ENCODE measurements around the gene FBXL17.
A peak's percentile ranks its signal among the peaks of the same experiment; 100 is the strongest.

The FBXL17 gene

GRCh38 chr5:107835096-107835495, 546.8 kb downstream of the FBXL17 start:
- H3K9me3 ChIP-seq (ENCODE audit: control insufficient read depth, low read depth, low read length) = no peaks in the 10 kb centered on the region
- no peak overlapping the region for H3K9ac ChIP-seq (ENCODE audit: low read length)
- no peak overlapping the region for H3K4me3 ChIP-seq (ENCODE audit: low read length)
- H3K27ac ChIP-seq (ENCODE audit: low read length) = no peak overlapping the region
- H3K36me3 ChIP-seq (ENCODE audit: control insufficient read depth, low read depth, low read length) = no peaks in the 10 kb centered on the region
- H3K27me3 ChIP-seq (ENCODE audit: control insufficient read depth, insufficient read depth, low read length) = no peaks in the 10 kb centered on the region
- H3K4me1 ChIP-seq (ENCODE audit: control insufficient read depth, low read depth, low read length) = no peaks in the 10 kb centered on the region

GRCh38 chr5:107832746-107833145, 549.2 kb downstream of the FBXL17 start:
- no peaks in the 10 kb centered on the region for H3K27me3 ChIP-seq (ENCODE audit: control insufficient read depth, insufficient read depth, low read length)
- no peaks in the 10 kb centered on the region for H3K36me3 ChIP-seq (ENCODE audit: control insufficient read depth, low read depth, low read length)
- no peak overlapping the region for H3K4me3 ChIP-seq (ENCODE audit: low read length)
- H3K27ac ChIP-seq (ENCODE audit: low read length) = no peak overlapping the region
- no peak overlapping the region for H3K9ac ChIP-seq (ENCODE audit: low read length)
- H3K9me3 ChIP-seq (ENCODE audit: control insufficient read depth, low read depth, low read length) = no peaks in the 10 kb centered on the region
- no peaks in the 10 kb centered on the region for H3K4me1 ChIP-seq (ENCODE audit: control insufficient read depth, low read depth, low read length)

GRCh38 chr5:107831612-107832395, 550.1 kb downstream of the FBXL17 start:
- Histone ChIP-seq H3K4me3 (ENCODE audit: low read length) (no peak overlapping the region), H3K36me3 (ENCODE audit: control insufficient read depth, low read depth, low read length) (no peaks in the 10 kb centered on the region), H3K4me1 (ENCODE audit: control insufficient read depth, low read depth, low read length) (no peaks in the 10 kb centered on the region), H3K9ac (ENCODE audit: low read length) (no peak overlapping the region), H3K27ac (ENCODE audit: low read length) (no peak overlapping the region), H3K9me3 (ENCODE audit: control insufficient read depth, low read depth, low read length) (no peaks in the 10 kb centered on the region), H3K27me3 (ENCODE audit: control insufficient read depth, insufficient read depth, low read length) (no peaks in the 10 kb centered on the region)

GRCh38 chr5:107830750-107831149, 551.1 kb downstream of the FBXL17 start:
- Histone ChIP-seq H3K4me3 (ENCODE audit: low read length) (no peak overlapping the region), H3K27ac (ENCODE audit: low read length) (no peak overlapping the region), H3K9ac (ENCODE audit: low read length) (no peak overlapping the region), H3K27me3 (ENCODE audit: control insufficient read depth, insufficient read depth, low read length) (no peaks in the 10 kb centered on the region), H3K36me3 (ENCODE audit: control insufficient read depth, low read depth, low read length) (no peaks in the 10 kb centered on the region), H3K9me3 (ENCODE audit: control insufficient read depth, low read depth, low read length) (no peaks in the 10 kb centered on the region), H3K4me1 (ENCODE audit: control insufficient read depth, low read depth, low read length) (peaks cover 9% of the 10 kb centered on the region)

- Histone ChIP-seq H3K9me3 (ENCODE audit: control insufficient read depth, low read depth, low read length) (no peaks in the 10 kb centered on the region), H3K9ac (ENCODE audit: low read length) (peak overlapping the region; percentile 2), H3K27ac (ENCODE audit: low read length) (no peak overlapping the region), H3K4me1 (ENCODE audit: control insufficient read depth, low read depth, low read length) (peaks cover 17% of the 10 kb centered on the region), H3K36me3 (ENCODE audit: control insufficient read depth, low read depth, low read length) (no peaks in the 10 kb centered on the region), H3K27me3 (ENCODE audit: control insufficient read depth, insufficient read depth, low read length) (no peaks in the 10 kb centered on the region), H3K4me3 (ENCODE audit: low read length) (no peak overlapping the region)
Measured at GRCh38 chr5:107826311-107827000, 555.4 kb downstream of the FBXL17 start.

- no peaks in the 10 kb centered on the region for H3K27me3 ChIP-seq (ENCODE audit: control insufficient read depth, insufficient read depth, low read length)
Measured at GRCh38 chr5:107824821-107825220, 557.1 kb downstream of the FBXL17 start.

GRCh38 chr5:107821288-107821687, 560.6 kb downstream of the FBXL17 start:
- Histone ChIP-seq H3K9me3 (ENCODE audit: control insufficient read depth, low read depth, low read length) (no peaks in the 10 kb centered on the region), H3K36me3 (ENCODE audit: control insufficient read depth, low read depth, low read length) (no peaks in the 10 kb centered on the region), H3K4me3 (ENCODE audit: low read length) (no peak overlapping the region), H3K4me1 (ENCODE audit: control insufficient read depth, low read depth, low read length) (peaks cover 21% of the 10 kb centered on the region), H3K9ac (ENCODE audit: low read length) (no peak overlapping the region), H3K27me3 (ENCODE audit: control insufficient read depth, insufficient read depth, low read length) (no peaks in the 10 kb centered on the region), H3K27ac (ENCODE audit: low read length) (no peak overlapping the region)

More at GRCh38 chr5:107824821-107825220, 557.1 kb downstream of the FBXL17 start:
- Histone ChIP-seq H3K27ac (ENCODE audit: low read length) (no peak overlapping the region), H3K36me3 (ENCODE audit: control insufficient read depth, low read depth, low read length) (no peaks in the 10 kb centered on the region), H3K9ac (ENCODE audit: low read length) (no peak overlapping the region), H3K4me3 (ENCODE audit: low read length) (no peak overlapping the region), H3K9me3 (ENCODE audit: control insufficient read depth, low read depth, low read length) (no peaks in the 10 kb centered on the region), H3K4me1 (ENCODE audit: control insufficient read depth, low read depth, low read length) (peaks cover 17% of the 10 kb centered on the region)

- no peaks in the 10 kb centered on the region for H3K27me3 ChIP-seq (ENCODE audit: control insufficient read depth, insufficient read depth, low read length)
- no peaks in the 10 kb centered on the region for H3K36me3 ChIP-seq (ENCODE audit: control insufficient read depth, low read depth, low read length)
- H3K4me1 ChIP-seq (ENCODE audit: control insufficient read depth, low read depth, low read length) = peaks cover 12% of the 10 kb centered on the region
- H3K27ac ChIP-seq (ENCODE audit: low read length) = no peak overlapping the region
- H3K9ac ChIP-seq (ENCODE audit: low read length) = no peak overlapping the region
- H3K4me3 ChIP-seq (ENCODE audit: low read length) = no peak overlapping the region
- no peaks in the 10 kb centered on the region for H3K9me3 ChIP-seq (ENCODE audit: control insufficient read depth, low read depth, low read length)
Measured at GRCh38 chr5:107820429-107820828, 561.5 kb downstream of the FBXL17 start.

GRCh38 chr5:107817951-107818350, 563.9 kb downstream of the FBXL17 start:
- Histone ChIP-seq H3K27me3 (ENCODE audit: control insufficient read depth, insufficient read depth, low read length) (no peaks in the 10 kb centered on the region), H3K27ac (ENCODE audit: low read length) (no peak overlapping the region), H3K9me3 (ENCODE audit: control insufficient read depth, low read depth, low read length) (no peaks in the 10 kb centered on the region)

GRCh38 chr5:107817436-107817835, 564.5 kb downstream of the FBXL17 start:
- Histone ChIP-seq H3K27me3 (ENCODE audit: control insufficient read depth, insufficient read depth, low read length) (no peaks in the 10 kb centered on the region), H3K9me3 (ENCODE audit: control insufficient read depth, low read depth, low read length) (no peaks in the 10 kb centered on the region), H3K4me1 (ENCODE audit: control insufficient read depth, low read depth, low read length) (peaks cover 9% of the 10 kb centered on the region), H3K36me3 (ENCODE audit: control insufficient read depth, low read depth, low read length) (no peaks in the 10 kb centered on the region), H3K9ac (ENCODE audit: low read length) (no peak overlapping the region), H3K4me3 (ENCODE audit: low read length) (no peak overlapping the region), H3K27ac (ENCODE audit: low read length) (no peak overlapping the region)

More at GRCh38 chr5:107817951-107818350, 563.9 kb downstream of the FBXL17 start:
- H3K36me3 ChIP-seq (ENCODE audit: control insufficient read depth, low read depth, low read length) = no peaks in the 10 kb centered on the region
- H3K9ac ChIP-seq (ENCODE audit: low read length) = no peak overlapping the region
- no peak overlapping the region for H3K4me3 ChIP-seq (ENCODE audit: low read length)
- peaks cover 7% of the 10 kb centered on the region for H3K4me1 ChIP-seq (ENCODE audit: control insufficient read depth, low read depth, low read length)

GRCh38 chr5:107815109-107815508, 566.8 kb downstream of the FBXL17 start:
- no peaks in the 10 kb centered on the region for H3K36me3 ChIP-seq (ENCODE audit: control insufficient read depth, low read depth, low read length)
- no peak overlapping the region for H3K4me3 ChIP-seq (ENCODE audit: low read length)
- H3K27me3 ChIP-seq (ENCODE audit: control insufficient read depth, insufficient read depth, low read length) = peaks cover 6% of the 10 kb centered on the region
- H3K27ac ChIP-seq (ENCODE audit: low read length) = no peak overlapping the region
- no peak overlapping the region for H3K9ac ChIP-seq (ENCODE audit: low read length)
- peaks cover 27% of the 10 kb centered on the region for H3K4me1 ChIP-seq (ENCODE audit: control insufficient read depth, low read depth, low read length)
- H3K9me3 ChIP-seq (ENCODE audit: control insufficient read depth, low read depth, low read length) = no peaks in the 10 kb centered on the region
